Activated CD4-positive, alpha-beta T cell treated with anti-CD3 and anti-CD28 coated beads, Interleukin-2, Interleukin-6, amounts not matched to agents 100 ng/mL and 50 ng/mL, durations not matched to agents 16 hours and 8 hours (primary cell): ENCODE results near the gene EIF2D.

ENCODE experiments used
- DNase-seq: peaks from one replicate; pipeline ENCODE4 v3.0.0-alpha.2; 2020

Gene EIF2D

DNA sequence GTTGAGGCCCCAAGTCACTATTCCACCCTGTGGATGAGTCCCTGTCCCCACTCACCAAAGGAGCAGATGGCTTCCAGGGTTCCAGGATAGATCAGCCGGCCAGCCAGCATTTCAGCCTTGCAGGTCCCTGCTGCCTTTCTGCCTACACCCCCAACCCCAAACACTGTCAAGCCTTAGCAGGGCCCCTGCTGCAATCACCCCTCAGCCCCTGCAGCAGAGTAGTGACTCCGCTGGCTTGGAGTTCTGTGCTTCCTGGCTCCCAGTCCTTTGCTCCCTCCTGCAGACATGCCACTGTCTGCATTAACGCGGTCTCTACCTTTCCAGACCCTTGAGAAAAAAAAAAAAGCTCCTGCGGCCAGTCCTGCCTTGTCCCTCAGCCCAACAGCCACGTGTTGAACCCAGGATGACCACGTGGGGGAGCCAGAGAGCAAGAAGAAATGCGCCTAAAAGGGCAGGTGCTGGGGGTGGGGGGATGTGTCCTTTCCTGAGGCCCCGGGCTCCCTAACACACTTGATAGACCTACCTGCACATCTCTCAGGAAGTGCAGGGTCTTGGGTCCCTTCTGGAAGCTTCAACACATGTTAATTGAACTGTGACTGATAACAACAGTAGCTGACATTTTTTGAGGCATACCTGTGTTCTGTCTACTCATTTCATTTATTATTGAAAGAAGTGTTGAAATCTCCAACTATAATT, 67.6 kb downstream of the EIF2D start:
- DNase-seq: peak; percentile 87
